ENCODE results near the gene ATXN10. TPM values are rescaled to one million over a fixed set of nuclear protein-coding genes. Genes with fewer than 3 reads are reported as not detected.

Gene ATXN10
- total RNA-seq, 1 donor from 2014 or later, result 125 TPM

DNA sequence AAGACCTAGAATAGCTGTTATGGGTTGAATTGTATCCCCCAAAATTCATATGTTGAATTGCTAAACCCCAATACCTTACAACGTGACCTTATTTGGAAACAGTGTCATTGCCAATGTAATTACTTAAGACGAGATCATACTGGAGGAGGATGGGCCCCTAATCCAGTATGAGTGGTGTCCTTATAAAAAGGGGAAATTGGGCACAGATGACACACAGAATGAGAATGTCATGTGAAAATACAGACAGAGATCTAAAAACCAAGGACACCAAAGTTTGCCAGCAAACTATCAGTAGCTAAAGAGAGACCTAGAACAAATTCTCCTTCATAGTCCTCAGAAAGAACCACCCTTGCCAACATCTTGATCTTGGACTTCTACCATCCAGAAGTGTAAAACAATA is 127.7 kb downstream of the ATXN10 start:
- Histone ChIP-seq H3K27me3 (no peaks in the 10 kb centered on the region), H3K27ac (no peak overlapping the region), H3K36me3 (no peaks in the 10 kb centered on the region), H3K4me3 (no peak overlapping the region), H3K9me3 (peaks cover 17% of the 10 kb centered on the region), H3K4me1 (no peaks in the 10 kb centered on the region)
- TF ChIP-seq, protein P1, sequence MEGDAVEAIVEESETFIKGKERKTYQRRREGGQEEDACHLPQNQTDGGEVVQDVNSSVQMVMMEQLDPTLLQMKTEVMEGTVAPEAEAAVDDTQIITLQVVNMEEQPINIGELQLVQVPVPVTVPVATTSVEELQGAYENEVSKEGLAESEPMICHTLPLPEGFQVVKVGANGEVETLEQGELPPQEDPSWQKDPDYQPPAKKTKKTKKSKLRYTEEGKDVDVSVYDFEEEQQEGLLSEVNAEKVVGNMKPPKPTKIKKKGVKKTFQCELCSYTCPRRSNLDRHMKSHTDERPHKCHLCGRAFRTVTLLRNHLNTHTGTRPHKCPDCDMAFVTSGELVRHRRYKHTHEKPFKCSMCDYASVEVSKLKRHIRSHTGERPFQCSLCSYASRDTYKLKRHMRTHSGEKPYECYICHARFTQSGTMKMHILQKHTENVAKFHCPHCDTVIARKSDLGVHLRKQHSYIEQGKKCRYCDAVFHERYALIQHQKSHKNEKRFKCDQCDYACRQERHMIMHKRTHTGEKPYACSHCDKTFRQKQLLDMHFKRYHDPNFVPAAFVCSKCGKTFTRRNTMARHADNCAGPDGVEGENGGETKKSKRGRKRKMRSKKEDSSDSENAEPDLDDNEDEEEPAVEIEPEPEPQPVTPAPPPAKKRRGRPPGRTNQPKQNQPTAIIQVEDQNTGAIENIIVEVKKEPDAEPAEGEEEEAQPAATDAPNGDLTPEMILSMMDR (IDR thresholded peaks at IDR 0.05), result no peak
- DNase-seq (no peak), ATAC-seq (no peak)
- intact Hi-C loops (cut with DNase I), result no loop called here

DNA sequence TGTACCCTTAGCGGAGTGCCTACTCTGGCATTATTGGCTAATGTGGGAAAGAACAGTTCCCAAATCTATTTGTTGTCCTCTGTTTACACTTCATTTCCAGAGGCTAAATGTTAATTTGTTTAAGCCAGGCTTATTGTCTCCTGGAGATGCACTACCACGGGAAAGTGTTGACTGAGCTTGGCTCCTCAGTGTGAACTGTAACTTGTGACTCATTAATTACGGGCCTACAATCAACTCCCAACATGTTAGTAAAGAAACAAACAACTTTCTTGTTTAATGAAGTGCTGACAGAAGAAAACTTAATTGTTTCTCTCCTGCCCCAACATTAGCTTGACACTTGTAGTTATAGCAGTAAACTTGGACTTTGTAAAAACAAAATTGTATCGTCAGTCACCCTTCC is 130.4 kb downstream of the ATXN10 start:
- Histone ChIP-seq H3K9me3 (no peaks in the 10 kb centered on the region), H3K36me3 (peaks cover 5% of the 10 kb centered on the region), H3K4me1 (peaks cover 8% of the 10 kb centered on the region), H3K27me3 (no peaks in the 10 kb centered on the region), H3K27ac (no peak overlapping the region), H3K4me3 (no peak overlapping the region)
- no peak for DNase-seq
- intact Hi-C loops (cut with DNase I), result no loop called here
- ATAC-seq, result no peak
- TF ChIP-seq, protein P1 (IDR thresholded peaks at IDR 0.05), result no peak

DNA sequence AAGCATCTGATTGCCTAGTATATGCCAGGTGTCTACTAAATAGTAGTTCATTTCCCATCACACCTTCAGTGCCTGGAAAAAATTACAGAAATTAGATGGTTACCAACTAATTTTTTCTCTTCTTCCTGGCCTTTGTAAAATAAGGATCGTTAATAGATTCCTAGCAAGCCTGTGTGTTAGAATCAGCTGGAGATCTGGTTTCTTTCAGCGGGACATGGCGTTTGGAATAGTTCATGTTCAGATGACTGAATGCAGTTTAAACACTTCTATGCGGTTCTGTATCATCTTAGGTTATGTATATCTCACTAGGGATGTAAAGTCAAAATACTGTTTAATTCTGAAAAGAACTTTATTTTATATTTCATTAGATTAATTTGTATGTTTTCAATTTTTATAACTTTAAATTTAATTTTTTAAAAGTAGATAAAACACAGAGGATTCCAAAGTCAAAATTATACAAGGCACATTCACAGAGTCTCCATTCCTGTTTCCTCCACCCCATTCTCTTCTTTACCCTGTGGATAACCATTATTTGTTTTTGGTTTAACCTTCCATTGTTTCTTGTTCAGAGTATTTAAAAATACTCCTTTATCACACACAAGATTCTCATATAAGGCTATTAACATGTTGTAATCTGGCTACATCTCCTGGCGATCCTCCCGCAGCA is 132.8 kb downstream of the ATXN10 start:
- no peak for DNase-seq
- no peak overlapping the region for H3K27ac ChIP-seq
- no peaks in the 10 kb centered on the region for H3K27me3 ChIP-seq
- no peak overlapping the region for H3K4me3 ChIP-seq
- H3K4me1 ChIP-seq, result peaks cover 8% of the 10 kb centered on the region
- peaks cover 29% of the 10 kb centered on the region for H3K36me3 ChIP-seq
- H3K9me3 ChIP-seq, result no peaks in the 10 kb centered on the region
- intact Hi-C loops (cut with DNase I), result no loop called here
- TF ChIP-seq, protein P1 (IDR thresholded peaks at IDR 0.05), result no peak
- no peak for ATAC-seq

DNA sequence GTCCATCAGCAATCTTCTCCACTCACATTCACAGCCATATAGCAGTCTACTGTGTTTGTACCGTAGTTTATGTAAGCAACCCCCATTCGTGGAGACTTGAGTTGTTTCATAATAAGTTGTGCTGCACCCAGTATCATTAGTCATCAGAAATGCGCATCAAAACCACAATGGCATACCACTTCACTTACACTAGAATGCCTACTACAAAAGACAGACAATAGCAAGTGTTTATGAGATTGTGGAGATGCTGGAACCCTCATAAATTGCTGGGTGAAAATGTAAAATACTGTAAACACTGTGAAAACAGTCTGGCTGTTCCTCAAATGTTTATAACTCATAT is 133.3 kb downstream of the ATXN10 start:
- ATAC-seq (no peak), DNase-seq (no peak)
- no peak overlapping the region for H3K27ac ChIP-seq
- peaks cover 30% of the 10 kb centered on the region for H3K36me3 ChIP-seq
- no peaks in the 10 kb centered on the region for H3K9me3 ChIP-seq
- H3K4me1 ChIP-seq, result peaks cover 8% of the 10 kb centered on the region
- intact Hi-C loops (cut with DNase I), result no loop called here
- no peaks in the 10 kb centered on the region for H3K27me3 ChIP-seq
- no peak overlapping the region for H3K4me3 ChIP-seq
- TF ChIP-seq, protein P1 (IDR thresholded peaks at IDR 0.05), result no peak

DNA sequence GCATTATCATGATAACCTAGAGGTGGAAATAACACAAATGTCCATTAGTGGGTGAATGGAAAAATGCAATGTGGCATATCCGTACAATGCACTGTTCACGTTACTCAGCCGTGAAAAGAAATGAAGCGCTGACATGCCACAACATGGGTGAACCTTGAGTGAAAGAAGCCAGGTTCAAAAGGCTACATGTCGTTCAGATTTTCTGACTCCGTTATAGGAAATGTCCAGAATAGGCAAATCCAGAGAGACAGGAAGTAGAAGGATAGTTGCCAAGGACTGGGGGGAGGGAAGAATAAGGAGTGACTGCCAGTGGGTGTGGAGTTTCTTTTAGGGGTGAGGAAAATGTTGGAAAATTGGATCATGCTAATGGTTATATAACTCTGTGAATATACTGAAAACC is 133.8 kb downstream of the ATXN10 start:
- no peaks in the 10 kb centered on the region for H3K27me3 ChIP-seq
- no peak for ATAC-seq
- peaks cover 8% of the 10 kb centered on the region for H3K4me1 ChIP-seq
- TF ChIP-seq, protein P1 (IDR thresholded peaks at IDR 0.05), result no peak
- intact Hi-C loops (cut with DNase I), result no loop called here
- H3K36me3 ChIP-seq, result peaks cover 30% of the 10 kb centered on the region
- H3K27ac ChIP-seq, result no peak overlapping the region
- DNase-seq, result no peak
- H3K9me3 ChIP-seq, result no peaks in the 10 kb centered on the region
- no peak overlapping the region for H3K4me3 ChIP-seq
